ENCODE measurements around the gene MYO1H. TPM values are rescaled to one million over a fixed set of nuclear protein-coding genes. Genes with fewer than 3 reads are reported as not detected.

Gene MYO1H
- total RNA-seq, 1 donor from 2014 or later: not detected

- intact Hi-C loops (cut with micrococcal nuclease): no loop called here
Observed at GRCh38 chr12:109336593-109336992, 11.1 kb upstream of the MYO1H start.

DNA sequence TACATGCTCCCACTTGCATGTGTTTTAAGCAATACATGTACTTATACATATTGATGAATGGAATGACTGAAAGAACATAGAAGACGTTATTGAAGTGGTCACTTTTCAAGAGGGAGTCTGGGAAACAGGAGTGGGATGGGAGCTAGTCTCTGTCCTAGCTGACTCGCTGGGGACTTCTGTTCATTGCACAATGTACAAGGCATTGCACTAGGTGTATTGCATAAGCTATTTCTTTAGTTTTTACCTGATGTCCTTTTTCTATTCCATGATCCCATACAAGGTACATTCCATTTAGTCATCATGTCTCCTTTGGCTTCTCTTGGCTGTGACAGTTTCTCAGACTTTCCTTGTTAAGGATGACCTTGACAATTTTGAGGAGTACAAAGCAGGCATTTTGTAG, 4.0 kb upstream of the MYO1H start:
- intact Hi-C loops (cut with micrococcal nuclease): no loop called here

DNA sequence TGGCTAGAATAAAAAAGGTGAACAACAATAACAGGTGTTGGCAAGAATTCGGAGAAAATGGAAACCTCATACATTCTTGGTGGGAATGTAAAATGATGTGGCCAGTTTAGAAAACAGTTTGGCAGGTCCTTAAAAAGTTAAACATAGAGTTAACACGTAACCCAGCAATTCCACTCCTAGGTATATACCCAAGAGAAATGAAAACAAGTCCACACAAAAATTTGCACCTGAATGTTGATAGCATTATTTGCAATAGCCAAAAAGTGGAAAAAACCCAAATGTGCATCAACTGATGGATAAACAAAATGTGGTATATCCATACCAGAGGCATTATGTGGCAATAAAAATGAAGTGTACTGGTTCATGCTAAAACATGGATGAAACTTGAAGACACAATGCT, 2.3 kb upstream of the MYO1H start:
- intact Hi-C loops (cut with micrococcal nuclease): loop anchor here (5.0 kb wide), 1 partner anchor 42 kb away; no protein-coding TSS in a partner anchor

- intact Hi-C loops (cut with micrococcal nuclease): loop anchor here (5.0 kb wide), 1 partner anchor 40 kb away; no protein-coding TSS in a partner anchor
Observed at GRCh38 chr12:109346920-109347319, 780 bp upstream of the MYO1H start.

DNA sequence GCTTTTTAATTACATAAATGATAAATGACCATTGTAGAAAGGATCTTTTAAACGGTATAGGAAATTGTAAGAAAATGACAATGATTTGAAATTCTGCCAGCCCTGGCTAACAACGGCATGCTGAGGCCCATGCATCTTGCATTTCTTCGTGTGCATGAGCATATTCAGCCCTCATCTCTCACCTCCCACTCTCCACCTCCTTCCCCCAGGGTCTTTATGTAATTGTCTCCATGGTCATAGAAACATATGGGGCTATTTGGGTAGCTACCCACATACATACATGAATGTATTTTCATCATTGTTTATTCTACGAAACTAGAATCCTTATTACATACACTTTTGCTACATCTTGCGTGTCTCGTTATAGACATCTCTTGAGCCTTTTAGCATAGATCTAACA, 4.5 kb downstream of the MYO1H start:
- intact Hi-C loops (cut with micrococcal nuclease): no loop called here

DNA sequence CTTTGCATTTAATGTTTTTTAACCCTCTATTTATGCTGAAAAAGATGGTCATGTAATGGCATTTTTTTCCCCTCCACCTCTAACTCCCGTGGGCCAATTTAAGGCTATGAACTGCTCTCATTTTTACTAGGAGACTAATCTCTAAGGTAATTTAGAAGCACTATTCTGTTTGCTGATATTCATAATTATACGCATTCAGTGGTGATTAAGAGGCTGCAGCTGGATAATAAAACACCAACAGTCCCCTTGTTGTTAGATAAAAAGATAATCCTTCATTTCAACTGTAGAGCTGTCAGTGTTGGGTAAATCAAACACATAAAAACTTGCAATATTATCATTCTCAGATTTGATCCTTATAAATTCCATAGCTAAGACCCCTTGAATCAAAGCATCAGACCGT, 8.9 kb downstream of the MYO1H start:
- intact Hi-C loops (cut with micrococcal nuclease): no loop called here

- intact Hi-C loops (cut with micrococcal nuclease): no loop called here
Observed at GRCh38 chr12:109357032-109357431, 9.3 kb downstream of the MYO1H start.

DNA sequence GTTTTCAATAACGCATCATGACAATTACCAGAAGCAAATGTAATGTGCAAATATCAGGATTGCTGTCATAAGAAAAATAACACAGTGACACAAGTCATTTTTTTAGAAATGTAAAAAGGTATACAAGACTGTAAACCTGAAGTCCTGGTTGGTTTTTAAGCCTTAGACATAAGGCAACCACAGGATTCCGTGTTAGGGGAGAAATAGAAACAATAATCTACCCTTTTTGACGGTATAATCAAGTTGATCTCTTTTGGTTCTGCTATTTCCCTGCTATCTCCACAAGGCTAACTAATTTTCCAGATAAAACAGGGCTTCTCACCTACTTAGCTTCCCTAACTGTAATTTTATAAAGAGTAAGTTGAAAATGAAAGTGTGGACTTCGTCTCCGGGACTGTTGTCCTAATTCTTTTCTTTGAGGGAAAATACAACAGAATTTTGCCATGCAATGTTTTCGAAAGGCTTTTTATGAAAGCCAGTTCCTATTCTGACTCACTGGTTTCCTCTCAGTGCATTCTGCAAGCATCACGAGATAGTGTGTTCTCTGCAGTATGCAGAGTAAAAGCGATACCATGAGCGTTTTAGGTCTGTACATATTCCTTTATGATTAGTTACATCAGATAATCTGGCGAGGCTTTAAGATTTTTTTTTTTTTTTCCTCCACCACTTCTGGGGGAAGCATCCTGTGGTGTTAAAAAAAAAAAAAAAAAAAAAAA, 10.6 kb downstream of the MYO1H start:
- intact Hi-C loops (cut with micrococcal nuclease): no loop called here

DNA sequence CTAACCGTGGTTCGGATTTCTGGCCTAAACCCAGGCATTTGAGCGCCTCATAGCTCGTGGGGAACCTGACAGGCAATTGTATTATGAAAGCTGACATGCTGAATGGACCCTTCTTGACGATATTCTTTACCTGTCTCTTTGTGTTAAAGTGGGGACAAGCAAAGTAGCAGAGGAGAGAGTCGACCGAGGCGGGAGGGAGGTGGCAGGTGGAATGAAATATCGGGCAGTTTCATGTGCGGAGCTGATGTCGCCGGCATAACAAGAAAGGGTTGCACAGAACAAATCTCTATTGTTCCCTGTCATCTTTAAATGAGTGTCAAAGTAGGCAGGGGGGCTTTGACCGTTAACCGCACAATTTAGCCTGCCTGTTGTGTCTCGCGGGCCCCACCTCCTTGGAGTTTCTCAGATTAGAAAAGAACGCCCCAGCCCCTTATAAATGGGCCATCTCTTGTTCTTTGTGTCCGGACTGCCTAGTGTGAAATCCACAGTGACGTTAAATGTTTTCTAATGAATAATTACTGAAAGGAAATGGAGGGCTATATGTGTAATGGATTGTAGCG, 11.5 kb downstream of the MYO1H start:
- intact Hi-C loops (cut with micrococcal nuclease): no loop called here

- intact Hi-C loops (cut with micrococcal nuclease): no loop called here
Observed at GRCh38 chr12:109369831-109370230, 22.1 kb downstream of the MYO1H start.

DNA sequence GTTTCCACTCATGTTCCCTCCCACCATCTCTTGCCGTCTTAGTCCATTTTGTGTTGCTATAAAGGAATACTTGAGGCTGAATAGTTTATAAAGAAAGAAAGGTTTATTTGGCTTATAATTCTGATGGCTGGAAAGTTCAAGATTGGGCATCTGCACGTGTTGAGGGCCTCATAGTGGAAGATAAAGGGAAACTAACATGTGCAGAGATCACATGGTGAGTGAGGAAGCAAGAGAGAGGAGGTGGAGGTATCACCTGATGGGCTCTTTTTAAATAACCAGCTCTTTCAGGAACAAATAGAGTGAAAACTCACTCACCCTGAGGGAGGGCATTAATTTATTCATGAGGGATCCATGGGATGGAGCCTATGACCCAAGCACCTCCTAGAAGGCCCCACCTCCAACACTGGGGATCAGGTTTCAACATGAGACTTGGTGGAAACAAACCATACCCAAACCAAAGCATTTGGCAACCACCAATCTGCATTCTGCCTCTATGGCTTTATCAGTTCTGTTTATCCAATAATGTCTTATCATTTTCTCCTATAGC, 29.5 kb downstream of the MYO1H start:
- intact Hi-C loops (cut with micrococcal nuclease): no loop called here

GRCh38 chr12:109378569-109378968, 30.9 kb downstream of the MYO1H start:
- intact Hi-C loops (cut with micrococcal nuclease): no loop called here

GRCh38 chr12:109382031-109382430, 34.3 kb downstream of the MYO1H start:
- intact Hi-C loops (cut with micrococcal nuclease): no loop called here

DNA sequence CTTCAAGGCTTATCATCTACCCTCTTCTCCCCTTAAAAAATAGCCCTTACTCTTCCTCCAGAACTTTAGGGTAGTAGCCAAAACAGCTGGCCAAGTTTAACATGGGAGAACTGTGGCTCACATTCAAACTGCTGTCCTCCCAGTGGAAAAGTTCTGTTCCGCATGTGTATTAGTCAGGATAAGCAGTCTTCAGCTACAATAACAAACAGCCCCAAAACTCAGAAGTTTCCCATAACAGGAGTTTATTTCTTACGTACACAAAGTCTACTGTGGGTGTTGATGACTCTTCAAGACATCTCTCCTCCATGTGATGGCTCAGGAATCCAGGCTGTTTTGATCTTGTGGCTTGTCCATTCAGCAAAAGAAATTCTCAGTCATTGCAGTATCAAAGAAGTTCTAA, 35.5 kb downstream of the MYO1H start:
- intact Hi-C loops (cut with micrococcal nuclease): no loop called here

GRCh38 chr12:109385339-109386058, 37.8 kb downstream of the MYO1H start:
- intact Hi-C loops (cut with micrococcal nuclease): loop anchor here (1.0 to 5.0 kb wide), 3 partner anchors 38 to 273 kb away; partner anchors contain the start of gene MYO1H

GRCh38 chr12:109386059-109386433, 38.3 kb downstream of the MYO1H start:
- intact Hi-C loops (cut with micrococcal nuclease): loop anchor here (5.0 kb wide), 2 partner anchors 39 to 274 kb away; partner anchors contain the start of gene MYO1H

- intact Hi-C loops (cut with micrococcal nuclease): loop anchor here (5.0 kb wide), 2 partner anchors 40 to 275 kb away; partner anchors contain the start of gene MYO1H
Observed at GRCh38 chr12:109387425-109388166, 39.9 kb downstream of the MYO1H start.

DNA sequence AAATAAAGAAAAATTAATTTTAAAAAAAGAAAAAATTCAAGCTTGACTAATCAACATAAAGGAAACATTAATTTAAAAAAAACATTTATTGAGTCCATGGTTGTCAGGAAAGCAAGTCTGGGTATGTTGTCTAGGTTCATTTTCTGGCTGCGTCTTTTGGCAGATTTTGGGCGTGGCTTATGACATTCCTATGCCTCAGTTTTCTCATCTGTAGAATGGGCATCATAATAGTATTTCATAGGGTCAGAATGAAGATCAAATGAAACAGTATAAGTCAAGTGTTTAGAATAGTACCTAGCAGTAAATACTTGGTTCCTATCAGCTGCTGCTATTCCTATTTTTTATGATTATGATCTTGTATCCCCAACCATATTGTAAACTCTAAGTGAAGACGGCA, 40.5 kb downstream of the MYO1H start:
- intact Hi-C loops (cut with micrococcal nuclease): loop anchor here (5.0 kb wide), 2 partner anchors 41 to 276 kb away; partner anchors contain the start of gene MYO1H

DNA sequence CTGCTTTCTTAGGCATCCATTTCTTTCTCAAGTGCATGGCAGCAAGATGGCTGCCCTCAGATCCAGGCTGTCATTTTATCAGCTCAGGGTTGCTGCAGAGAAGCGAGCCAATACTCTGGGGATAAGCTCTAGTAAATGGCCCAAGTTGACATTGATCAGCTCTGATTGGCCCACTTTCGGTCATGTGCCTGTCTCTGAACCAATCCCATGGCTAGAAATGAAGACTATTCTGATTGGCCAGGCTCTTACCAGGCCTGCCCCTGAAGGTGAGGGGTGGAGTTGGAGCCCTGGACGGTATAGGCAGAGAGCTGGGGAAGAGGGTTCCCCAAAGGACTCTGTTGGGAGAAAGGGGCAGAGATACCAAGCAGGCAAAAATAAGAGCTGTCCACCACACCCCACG, 41.4 kb downstream of the MYO1H start:
- intact Hi-C loops (cut with micrococcal nuclease): loop anchor here (5.0 kb wide), 2 partner anchors 42 to 277 kb away; partner anchors contain the start of gene MYO1H

DNA sequence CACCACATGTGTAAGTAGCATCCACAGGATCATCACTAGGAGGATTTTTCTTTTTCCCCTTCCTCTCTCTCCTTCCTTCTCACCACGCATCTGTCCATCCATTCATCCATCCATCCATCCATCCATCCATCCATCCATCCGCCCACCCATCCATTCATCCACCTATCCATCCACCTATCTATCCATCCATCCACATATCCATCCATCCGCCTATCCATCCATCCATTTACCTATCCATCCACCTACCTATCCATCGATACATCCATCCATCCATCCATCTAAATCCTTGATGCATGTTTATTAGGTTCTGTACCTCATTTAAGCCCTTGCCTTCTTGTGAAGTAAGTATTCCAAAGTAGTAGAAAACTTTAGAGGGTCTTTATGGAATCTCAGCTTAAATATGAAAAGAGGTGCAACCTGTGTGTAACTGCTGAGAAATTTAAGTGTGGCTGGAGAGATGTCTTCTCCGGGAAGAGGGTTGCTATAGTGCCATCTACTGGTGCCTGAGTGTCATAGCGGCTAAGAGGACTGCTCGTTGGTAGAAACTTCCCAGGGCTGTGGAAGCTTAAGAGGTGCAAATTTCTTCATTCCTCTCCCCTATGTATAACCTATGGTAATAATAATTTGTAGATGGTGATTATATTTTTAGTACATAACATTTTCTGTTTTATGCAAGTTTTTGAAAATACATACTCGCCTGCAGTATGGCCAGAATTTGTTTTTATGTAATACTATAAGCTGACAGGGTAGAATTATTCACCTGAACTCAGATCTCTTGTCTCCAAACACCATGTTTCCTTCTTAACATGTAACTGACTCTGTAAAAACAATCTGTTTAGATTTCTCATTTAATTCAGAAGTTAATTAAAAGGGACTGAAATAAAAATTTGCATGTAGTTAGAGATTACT, 46.0 kb downstream of the MYO1H start:
- intact Hi-C loops (cut with micrococcal nuclease): no loop called here
